Measurements from ENCODE around the gene PRKG1.

PRKG1 gene

DNA sequence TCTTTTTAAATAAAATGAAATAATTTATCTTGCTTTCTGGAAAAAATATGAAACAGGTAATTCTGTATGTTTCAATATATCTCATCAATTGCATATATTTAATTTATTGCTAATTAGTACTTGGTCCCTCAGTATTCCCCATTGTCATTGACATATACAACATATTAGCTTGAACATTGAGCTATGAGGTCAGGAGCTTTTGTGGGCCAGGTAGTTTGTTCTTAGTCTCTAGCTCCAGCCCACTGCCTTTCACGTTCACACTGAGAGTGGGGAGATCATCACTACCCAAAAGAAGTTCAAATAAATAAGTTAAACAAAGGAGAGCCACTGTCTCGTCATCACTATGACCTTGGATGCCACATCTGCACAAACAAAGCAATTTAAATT is 1185.1 kb downstream of the PRKG1 start:
- TF ChIP-seq, protein P1, sequence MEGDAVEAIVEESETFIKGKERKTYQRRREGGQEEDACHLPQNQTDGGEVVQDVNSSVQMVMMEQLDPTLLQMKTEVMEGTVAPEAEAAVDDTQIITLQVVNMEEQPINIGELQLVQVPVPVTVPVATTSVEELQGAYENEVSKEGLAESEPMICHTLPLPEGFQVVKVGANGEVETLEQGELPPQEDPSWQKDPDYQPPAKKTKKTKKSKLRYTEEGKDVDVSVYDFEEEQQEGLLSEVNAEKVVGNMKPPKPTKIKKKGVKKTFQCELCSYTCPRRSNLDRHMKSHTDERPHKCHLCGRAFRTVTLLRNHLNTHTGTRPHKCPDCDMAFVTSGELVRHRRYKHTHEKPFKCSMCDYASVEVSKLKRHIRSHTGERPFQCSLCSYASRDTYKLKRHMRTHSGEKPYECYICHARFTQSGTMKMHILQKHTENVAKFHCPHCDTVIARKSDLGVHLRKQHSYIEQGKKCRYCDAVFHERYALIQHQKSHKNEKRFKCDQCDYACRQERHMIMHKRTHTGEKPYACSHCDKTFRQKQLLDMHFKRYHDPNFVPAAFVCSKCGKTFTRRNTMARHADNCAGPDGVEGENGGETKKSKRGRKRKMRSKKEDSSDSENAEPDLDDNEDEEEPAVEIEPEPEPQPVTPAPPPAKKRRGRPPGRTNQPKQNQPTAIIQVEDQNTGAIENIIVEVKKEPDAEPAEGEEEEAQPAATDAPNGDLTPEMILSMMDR (IDR thresholded peaks at IDR 0.05; ENCODE audit: extremely low read depth, insufficient read depth, missing control alignments), result no peak
- in situ Hi-C loops (cut with MboI; ENCODE audit: low pct_unique_long_range_greater_than_20kb, low sequenced_read_pairs, unreplicated experiment), result no loop called here
- no peak for DNase-seq (ENCODE audit: low spot score)

DNA sequence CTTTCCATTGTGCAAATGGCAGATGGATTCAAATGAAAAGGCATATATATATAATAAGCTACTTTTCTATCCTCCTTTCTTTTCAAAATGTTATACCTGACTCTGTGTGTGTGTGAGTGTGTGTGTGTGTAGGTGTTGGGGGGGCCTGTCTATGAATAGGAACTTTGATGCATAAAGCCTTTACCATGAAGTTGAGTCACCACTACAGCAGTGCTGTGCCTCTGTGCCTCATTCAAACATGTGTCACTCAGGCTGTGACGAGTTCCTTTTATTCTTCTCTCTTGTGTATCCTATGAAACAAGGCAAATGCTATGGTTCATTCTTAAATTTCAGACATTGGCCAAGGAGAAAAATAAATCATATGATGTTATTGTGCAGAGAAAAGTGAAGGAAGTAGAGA is 1187.1 kb downstream of the PRKG1 start:
- no peak for DNase-seq (ENCODE audit: low spot score)
- TF ChIP-seq, protein P1 (IDR thresholded peaks at IDR 0.05; ENCODE audit: extremely low read depth, insufficient read depth, missing control alignments), result no peak
- in situ Hi-C loops (cut with MboI; ENCODE audit: low pct_unique_long_range_greater_than_20kb, low sequenced_read_pairs, unreplicated experiment), result no loop called here

DNA sequence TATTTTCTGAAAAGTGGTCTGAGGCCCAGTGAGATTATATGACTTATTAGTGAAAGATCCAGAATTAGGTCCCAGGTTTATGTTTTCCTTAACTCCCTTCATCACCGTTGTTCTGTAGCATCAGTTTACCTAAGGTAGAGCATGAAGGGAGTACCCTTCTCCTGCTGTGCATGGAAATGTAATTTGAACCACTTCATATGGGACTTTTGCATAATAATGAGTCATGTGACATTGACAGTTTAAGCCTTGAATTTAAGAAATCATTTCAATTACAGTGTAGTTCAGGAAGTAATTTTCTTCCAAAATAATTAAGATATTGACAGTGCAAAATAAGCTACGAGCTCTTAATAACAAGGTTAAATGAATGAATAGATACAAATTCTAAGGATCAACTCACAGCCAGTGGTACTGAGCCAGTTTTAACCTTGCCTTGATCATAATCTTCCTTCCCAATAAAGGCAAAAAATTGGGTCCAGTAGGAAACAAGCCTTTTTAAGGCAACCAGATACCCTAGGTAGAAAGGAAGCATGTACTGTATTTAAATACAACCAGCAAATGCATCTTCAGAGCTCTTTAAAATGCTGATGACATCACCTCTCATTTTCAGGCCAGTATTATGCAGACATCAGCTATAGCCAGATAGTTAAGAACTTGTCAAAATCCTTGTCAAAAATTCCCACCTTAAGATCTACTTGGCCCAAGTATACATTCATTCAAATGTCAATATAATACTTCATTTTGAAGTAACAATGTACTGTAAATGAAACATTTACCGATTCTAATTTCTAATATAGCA is 1191.0 kb downstream of the PRKG1 start:
- in situ Hi-C loops (cut with MboI; ENCODE audit: low pct_unique_long_range_greater_than_20kb, low sequenced_read_pairs, unreplicated experiment), result no loop called here
- TF ChIP-seq, protein P1 (IDR thresholded peaks at IDR 0.05; ENCODE audit: extremely low read depth, insufficient read depth, missing control alignments), result no peak
- DNase-seq (ENCODE audit: low spot score), result no peak

DNA sequence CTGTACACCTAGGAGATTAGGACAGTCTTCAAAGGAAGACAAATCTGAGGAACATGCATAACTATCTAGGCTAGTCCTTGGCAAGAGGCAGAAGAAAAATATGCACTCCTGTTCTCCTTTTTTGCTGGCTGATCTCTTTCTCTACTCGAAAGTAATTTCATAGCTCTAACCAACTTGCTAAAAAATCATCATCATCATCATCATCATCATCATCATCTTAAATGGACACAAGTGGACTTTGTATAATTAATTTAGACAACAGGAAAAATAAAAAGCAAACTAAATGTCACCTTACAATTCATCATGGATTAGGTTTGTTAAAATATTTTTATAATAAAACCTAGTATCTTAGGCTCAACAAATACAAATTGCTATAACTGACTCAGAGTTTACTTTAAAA is 1192.6 kb downstream of the PRKG1 start:
- TF ChIP-seq, protein P1 (IDR thresholded peaks at IDR 0.05; ENCODE audit: extremely low read depth, insufficient read depth, missing control alignments), result no peak
- in situ Hi-C loops (cut with MboI; ENCODE audit: low pct_unique_long_range_greater_than_20kb, low sequenced_read_pairs, unreplicated experiment), result no loop called here
- no peak for DNase-seq (ENCODE audit: low spot score)

DNA sequence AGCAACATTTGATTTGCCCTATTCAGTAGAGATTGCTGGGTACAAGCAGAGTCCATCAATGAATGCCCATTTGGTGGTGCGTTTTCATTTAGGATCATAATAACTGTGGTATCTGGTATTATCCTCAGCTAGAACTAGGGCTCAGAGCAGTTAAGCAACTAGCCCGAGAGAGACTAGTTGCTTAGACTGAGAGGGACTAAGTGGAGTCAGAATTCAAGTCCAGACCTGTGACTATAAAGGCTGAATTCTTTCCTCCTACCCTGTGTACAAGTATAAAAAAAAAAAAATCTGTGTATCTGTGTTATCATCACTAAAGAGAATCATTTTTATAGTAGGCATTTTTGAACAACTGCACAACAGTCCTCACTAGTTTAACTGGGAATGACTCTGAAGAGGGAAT is 1194.5 kb downstream of the PRKG1 start:
- in situ Hi-C loops (cut with MboI; ENCODE audit: low pct_unique_long_range_greater_than_20kb, low sequenced_read_pairs, unreplicated experiment), result no loop called here
- DNase-seq (ENCODE audit: low spot score), result no peak
- TF ChIP-seq, protein P1 (IDR thresholded peaks at IDR 0.05; ENCODE audit: extremely low read depth, insufficient read depth, missing control alignments), result no peak

DNA sequence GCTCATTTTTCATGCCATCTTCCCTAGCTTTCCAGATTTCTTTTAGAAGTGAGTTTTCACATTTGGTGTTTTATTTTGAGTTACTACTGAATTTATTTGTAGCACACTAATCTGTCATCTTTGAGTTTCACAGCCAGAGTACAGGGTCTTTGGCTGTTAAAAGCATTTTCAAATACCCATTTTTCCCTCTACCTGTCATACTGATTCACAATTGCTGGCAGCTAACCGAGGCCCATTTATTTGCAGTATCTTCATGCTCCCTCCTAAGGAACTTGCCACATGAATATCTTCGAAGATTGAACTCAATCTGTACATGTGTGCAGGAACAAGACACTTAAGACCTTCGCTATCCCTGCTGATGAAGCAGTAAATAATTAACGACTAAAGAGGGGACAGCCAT is 1194.9 kb downstream of the PRKG1 start:
- TF ChIP-seq, protein P1 (IDR thresholded peaks at IDR 0.05; ENCODE audit: extremely low read depth, insufficient read depth, missing control alignments), result no peak
- no peak for DNase-seq (ENCODE audit: low spot score)
- in situ Hi-C loops (cut with MboI; ENCODE audit: low pct_unique_long_range_greater_than_20kb, low sequenced_read_pairs, unreplicated experiment), result no loop called here
